ENCODE measurements around the gene ZNF451.

- TF ChIP-seq, protein P1, sequence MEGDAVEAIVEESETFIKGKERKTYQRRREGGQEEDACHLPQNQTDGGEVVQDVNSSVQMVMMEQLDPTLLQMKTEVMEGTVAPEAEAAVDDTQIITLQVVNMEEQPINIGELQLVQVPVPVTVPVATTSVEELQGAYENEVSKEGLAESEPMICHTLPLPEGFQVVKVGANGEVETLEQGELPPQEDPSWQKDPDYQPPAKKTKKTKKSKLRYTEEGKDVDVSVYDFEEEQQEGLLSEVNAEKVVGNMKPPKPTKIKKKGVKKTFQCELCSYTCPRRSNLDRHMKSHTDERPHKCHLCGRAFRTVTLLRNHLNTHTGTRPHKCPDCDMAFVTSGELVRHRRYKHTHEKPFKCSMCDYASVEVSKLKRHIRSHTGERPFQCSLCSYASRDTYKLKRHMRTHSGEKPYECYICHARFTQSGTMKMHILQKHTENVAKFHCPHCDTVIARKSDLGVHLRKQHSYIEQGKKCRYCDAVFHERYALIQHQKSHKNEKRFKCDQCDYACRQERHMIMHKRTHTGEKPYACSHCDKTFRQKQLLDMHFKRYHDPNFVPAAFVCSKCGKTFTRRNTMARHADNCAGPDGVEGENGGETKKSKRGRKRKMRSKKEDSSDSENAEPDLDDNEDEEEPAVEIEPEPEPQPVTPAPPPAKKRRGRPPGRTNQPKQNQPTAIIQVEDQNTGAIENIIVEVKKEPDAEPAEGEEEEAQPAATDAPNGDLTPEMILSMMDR (IDR thresholded peaks at IDR 0.05; ENCODE audit: poor library complexity, severe bottlenecking) = no peak
- TF ChIP-seq EP300 (conservative IDR thresholded peaks at IDR 0.05; ENCODE audit: poor library complexity, severe bottlenecking) = no peak
- no peak for TF ChIP-seq TAF1 (IDR thresholded peaks at IDR 0.05; ENCODE audit: low read depth)
- no peak for TF ChIP-seq EZH2 (IDR thresholded peaks at IDR 0.05; ENCODE audit: borderline replicate concordance, insufficient read depth, low read length, poor library complexity, severe bottlenecking)
- no peak for TF ChIP-seq RAD21 (conservative IDR thresholded peaks at IDR 0.05)
- no peak for TF ChIP-seq REST (IDR thresholded peaks at IDR 0.05; ENCODE audit: borderline replicate concordance)
- TF ChIP-seq POLR2AphosphoS5 (IDR thresholded peaks at IDR 0.05) = no peak
- TF ChIP-seq MXI1 (conservative IDR thresholded peaks at IDR 0.05; ENCODE audit: poor library complexity, severe bottlenecking) = no peak
Measured at GRCh38 chr6:57215260-57215659, 125.3 kb downstream of the ZNF451 start.

Measured in neural cell (in vitro differentiated cells).